Spinal cord (tissue), 10 donors: ENCODE measurements around the gene CST7. TPM values are rescaled to one million over a fixed set of nuclear protein-coding genes. Genes with fewer than 3 reads are reported as not detected.
A peak's percentile ranks its signal among the peaks of the same experiment; 100 is the strongest.

Experiments
- DNase-seq, 6 donors: peaks; one replicate each; pipeline versions ENCODE4 v3.0.0 to v3.0.0-alpha.2; 2013 to 2015; ENCODE audit warnings: low spot score in 6 of 6, low read depth in 4 of 6
- H3K27ac ChIP-seq: one replicate; pipeline ENCODE4 v1.5.1; 2013; ENCODE audit warnings: low read depth, low read length, control low read depth
- H3K27me3 ChIP-seq: one replicate; pipeline ENCODE4 v1.6.1; 2013; ENCODE audit warnings: low read length; ENCODE audit not compliant: control insufficient read depth, insufficient read depth
- H3K36me3 ChIP-seq: one replicate; pipeline ENCODE4 v1.6.1; 2013; ENCODE audit warnings: low read length; ENCODE audit not compliant: control insufficient read depth, insufficient read depth
- H3K4me1 ChIP-seq: one replicate; pipeline ENCODE4 v1.6.1; 2013; ENCODE audit warnings: low read length; ENCODE audit not compliant: control insufficient read depth, insufficient read depth
- H3K4me3 ChIP-seq: one replicate; pipeline ENCODE4 v1.5.1; 2013; ENCODE audit warnings: low read depth, low read length, control low read depth
- H3K9me3 ChIP-seq: one replicate; pipeline ENCODE4 v1.6.1; 2013; ENCODE audit warnings: low read length; ENCODE audit not compliant: control insufficient read depth, insufficient read depth
- WGBS: methylation state at CpG from one replicate; pipeline ENCODE4 v1.1.5; 2013; ENCODE audit warnings: missing lambda C conversion rate; ENCODE audit not compliant: insufficient coverage; 5-methylcytosine and 5-hydroxymethylcytosine counted together
- polyA plus RNA-seq, 2 donors: library from polyadenylated mRNA; unstranded; fragments of 120-200 nt; gene quantifications; one replicate each; pipeline ENCODE4 v1.2.1, GENCODE V29; 2013; ENCODE audit not compliant: insufficient read length in 2 of 2
- total RNA-seq, 2 donors: library from RNA; depleted of rRNA in 1 of 2; stranded (reverse); fragments of 120-200 nt in 1 of 2; fragments of >200 nt in 1 of 2; gene quantifications; one replicate each; pipeline versions ENCODE4 v1.2.3 to v1.2.4, GENCODE V29; 2013 to 2014
- donor health status: healthy.

CST7 gene
- total and polyA plus RNA-seq, 4 donors, result 0.55 to 8.5 TPM; not detected in 2

DNA sequence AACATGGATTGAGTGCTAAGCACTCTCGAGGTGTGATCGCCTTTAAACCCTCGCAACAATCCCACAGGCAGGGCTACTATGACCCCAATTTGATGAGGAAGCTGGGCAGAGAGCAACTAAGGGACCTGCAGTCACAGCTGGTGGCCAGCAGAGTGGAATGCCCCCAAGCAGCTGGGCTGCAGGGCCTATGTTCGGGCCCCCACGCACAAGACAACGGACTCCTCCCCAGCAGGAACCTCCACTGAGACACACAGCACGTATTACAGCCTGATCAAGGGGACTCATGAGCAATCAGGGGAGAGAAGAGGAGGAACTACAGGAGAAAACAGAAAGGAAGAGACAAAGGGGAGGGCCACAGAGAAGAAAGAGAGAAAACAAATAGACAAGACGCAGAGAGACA is 21.7 kb downstream of the CST7 start:
- Histone ChIP-seq H3K36me3 (peaks cover 63% of the 10 kb centered on the region), H3K9me3 (no peaks in the 10 kb centered on the region), H3K27ac (no peak overlapping the region), H3K4me1 (no peaks in the 10 kb centered on the region), H3K4me3 (no peak overlapping the region), H3K27me3 (no peaks in the 10 kb centered on the region)
- no peak for DNase-seq
- WGBS, result 91% methylated on average over 3 of the region's 8 CpGs

DNA sequence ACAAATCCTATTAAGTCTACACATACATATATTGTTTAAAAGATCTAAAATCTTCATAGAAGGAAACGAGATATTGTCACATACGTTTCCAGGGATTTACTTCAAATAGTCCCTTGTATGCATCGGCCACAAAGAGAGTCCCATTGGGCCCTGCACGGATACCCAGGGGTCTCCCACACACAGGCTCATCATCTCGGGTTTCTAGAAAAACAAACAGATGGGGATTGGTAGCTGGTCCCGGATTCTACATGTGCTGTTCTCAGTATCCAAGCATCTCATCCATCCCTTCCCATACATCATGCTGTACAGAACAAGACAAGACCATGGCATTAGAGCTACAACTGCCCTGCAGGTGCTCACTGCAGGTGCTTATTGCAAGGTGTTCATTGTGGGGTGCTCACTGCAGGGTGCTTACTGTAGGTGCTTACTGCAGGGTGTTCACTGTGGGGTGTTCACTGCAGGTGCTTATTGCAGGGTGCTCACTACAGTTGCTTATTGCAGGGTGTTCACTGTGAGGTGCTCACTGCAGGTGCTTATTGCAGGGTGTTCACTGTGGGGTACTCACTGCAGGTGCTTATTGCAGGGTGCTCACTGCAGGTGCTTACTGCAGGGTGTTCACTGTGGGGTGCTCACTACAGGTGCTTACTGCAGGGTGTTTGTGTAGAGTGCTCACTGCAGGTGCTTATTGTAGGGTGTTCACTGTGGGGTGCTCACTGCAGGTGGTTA is 22.5 kb downstream of the CST7 start:
- no peaks in the 10 kb centered on the region for H3K27me3 ChIP-seq
- 86% methylated on average over 5 of the region's 6 CpGs for WGBS
- H3K4me3 ChIP-seq, result no peak overlapping the region
- peaks cover 56% of the 10 kb centered on the region for H3K36me3 ChIP-seq
- DNase-seq, result no peak
- H3K4me1 ChIP-seq, result no peaks in the 10 kb centered on the region
- H3K9me3 ChIP-seq, result no peaks in the 10 kb centered on the region
- no peak overlapping the region for H3K27ac ChIP-seq

DNA sequence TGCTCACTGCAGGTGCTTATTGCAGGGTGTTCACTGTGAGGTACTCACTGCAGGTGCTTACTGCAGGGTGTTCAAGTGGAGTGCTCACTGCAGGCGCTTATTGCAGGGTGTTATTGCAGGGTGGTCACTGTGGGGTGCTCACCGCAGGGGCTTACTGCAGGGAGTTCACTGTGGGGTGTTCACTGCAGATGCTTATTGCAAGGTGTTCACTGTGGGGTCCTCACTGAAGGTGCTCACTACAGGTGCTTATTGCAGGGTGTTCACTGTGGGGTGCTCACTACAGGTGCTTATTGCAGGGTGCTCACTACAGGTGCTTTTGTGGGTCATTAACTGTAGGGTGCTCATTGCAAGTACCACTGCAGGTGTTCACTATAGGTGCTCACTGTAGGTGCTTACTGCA is 23.3 kb downstream of the CST7 start:
- no peaks in the 10 kb centered on the region for H3K9me3 ChIP-seq
- no peaks in the 10 kb centered on the region for H3K4me1 ChIP-seq
- WGBS, result 94% methylated on average over 1 of the region's 2 CpGs
- no peak overlapping the region for H3K27ac ChIP-seq
- no peak overlapping the region for H3K4me3 ChIP-seq
- no peak for DNase-seq
- H3K36me3 ChIP-seq, result peaks cover 50% of the 10 kb centered on the region
- no peaks in the 10 kb centered on the region for H3K27me3 ChIP-seq

DNA sequence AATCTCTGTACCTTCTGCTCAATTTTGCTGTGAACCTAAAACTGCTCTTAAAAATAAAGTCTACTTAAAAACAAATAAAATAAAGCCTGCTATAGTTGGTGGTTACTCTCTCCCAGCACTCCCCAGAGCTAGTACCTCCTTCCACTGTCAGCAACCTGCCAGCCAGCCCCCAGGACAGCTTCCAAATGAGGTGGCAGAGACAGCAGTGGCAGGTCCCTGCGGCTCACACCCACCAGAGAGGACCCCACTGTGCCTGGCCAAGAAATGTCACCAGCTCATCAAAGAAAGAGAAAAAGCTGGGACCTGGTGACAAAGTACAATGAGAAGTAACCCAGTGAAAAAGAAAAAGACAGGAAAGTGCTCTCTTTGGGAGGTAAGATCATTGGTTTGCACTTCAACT is 28.3 kb downstream of the CST7 start:
- Histone ChIP-seq H3K4me3 (no peak overlapping the region), H3K9me3 (no peaks in the 10 kb centered on the region), H3K36me3 (peaks cover 40% of the 10 kb centered on the region), H3K27me3 (no peaks in the 10 kb centered on the region), H3K27ac (peak overlapping the region; percentile 37), H3K4me1 (no peaks in the 10 kb centered on the region)
- no peak for DNase-seq
- WGBS, result 86% methylated on average over 1 of the region's 1 CpG

DNA sequence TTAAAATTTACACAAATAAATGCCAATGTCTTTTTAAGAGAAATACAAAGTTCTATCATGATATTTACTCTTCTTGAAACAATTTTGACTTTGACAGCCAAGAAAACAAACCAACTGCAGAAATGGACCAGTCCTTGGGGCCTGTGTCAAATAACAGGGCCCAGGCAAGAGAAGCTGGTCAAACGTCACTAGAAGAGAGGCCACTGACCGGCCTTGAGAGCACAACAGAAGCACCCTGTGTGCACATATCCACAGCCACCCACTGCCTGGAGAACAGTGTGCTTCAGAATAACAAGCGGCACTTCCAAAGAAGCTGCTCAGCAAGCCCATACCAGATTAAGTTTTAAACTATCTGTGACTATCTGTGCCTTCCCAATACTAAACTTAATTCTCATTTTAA is 28.7 kb downstream of the CST7 start:
- H3K4me1 ChIP-seq, result no peaks in the 10 kb centered on the region
- WGBS, result 78% methylated on average over 3 of the region's 3 CpGs
- H3K9me3 ChIP-seq, result no peaks in the 10 kb centered on the region
- no peaks in the 10 kb centered on the region for H3K27me3 ChIP-seq
- no peak for DNase-seq
- no peak overlapping the region for H3K4me3 ChIP-seq
- peak overlapping the region; percentile 37 for H3K27ac ChIP-seq
- H3K36me3 ChIP-seq, result peaks cover 41% of the 10 kb centered on the region

DNA sequence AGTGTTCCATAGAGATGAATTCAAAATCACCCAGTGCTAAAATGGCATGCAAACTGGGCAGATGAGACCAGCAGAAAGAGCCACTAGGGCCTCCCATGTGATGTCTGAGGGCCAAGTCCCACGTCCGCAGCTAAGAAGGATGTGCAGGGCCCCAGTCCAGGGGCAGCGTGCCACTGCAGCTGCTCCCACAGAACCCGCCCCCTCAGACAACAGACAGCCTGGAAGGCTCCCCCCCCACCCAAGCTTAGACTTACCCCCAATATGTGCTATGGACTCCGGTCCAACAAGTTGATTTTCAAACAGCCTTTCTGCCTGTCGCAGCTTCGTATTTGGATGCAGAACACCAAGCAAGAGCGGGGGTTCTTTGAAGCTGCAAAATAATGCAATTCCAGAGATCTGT is 29.4 kb downstream of the CST7 start:
- Histone ChIP-seq H3K27ac (no peak overlapping the region), H3K27me3 (no peaks in the 10 kb centered on the region), H3K9me3 (no peaks in the 10 kb centered on the region), H3K4me3 (no peak overlapping the region), H3K4me1 (no peaks in the 10 kb centered on the region), H3K36me3 (peaks cover 38% of the 10 kb centered on the region)
- DNase-seq, result peak in 1 of 6 donors; percentile 40
- WGBS, result 75% methylated on average over 7 of the region's 8 CpGs

DNA sequence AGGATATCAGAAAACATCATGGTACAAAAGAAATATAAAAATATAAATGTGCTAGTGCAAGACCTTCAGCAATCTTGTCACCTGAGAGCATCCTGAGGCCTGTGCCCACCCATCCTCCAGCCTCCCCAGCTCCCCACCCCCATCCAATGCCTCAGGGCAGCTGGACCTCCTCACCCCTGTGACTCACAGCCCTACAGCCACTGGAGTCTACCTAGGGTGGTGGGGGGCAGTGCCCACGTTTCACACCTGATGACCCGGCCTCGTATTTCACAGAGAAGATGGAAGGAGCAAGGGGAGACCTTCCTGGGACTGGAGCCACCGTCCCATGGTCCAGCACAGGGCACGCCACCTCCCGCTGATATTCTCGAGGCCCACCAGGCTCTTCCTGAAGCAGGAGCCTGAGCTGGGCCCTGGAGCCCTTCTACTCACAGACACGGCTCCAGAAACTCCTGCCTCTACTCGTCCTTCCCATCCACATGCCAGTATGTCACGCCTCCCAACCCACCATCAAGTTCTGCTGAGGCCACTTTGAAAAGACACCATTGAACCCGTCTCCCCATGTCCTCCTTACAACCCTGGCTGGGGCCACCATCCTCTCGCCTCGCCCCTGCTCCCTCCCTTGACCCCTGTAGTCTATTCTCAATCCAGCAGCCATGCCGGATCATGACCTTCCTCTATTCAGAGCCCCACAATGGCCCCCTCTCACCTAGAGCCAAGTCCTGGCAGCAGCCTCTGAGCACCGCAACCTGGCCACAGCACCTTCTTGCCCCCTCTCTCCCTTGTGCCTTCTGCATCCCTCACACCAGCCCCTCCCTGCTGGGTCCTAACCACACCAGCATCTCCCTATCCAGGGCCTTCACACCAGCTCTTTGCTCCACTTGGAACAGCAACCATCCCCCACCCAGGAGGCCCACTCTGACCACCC is 30.2 kb downstream of the CST7 start:
- Histone ChIP-seq H3K4me1 (no peaks in the 10 kb centered on the region), H3K9me3 (no peaks in the 10 kb centered on the region), H3K36me3 (peaks cover 41% of the 10 kb centered on the region), H3K27ac (no peak overlapping the region), H3K4me3 (no peak overlapping the region), H3K27me3 (no peaks in the 10 kb centered on the region)
- 96% methylated on average over 15 of the region's 15 CpGs for WGBS
- no peak for DNase-seq

DNA sequence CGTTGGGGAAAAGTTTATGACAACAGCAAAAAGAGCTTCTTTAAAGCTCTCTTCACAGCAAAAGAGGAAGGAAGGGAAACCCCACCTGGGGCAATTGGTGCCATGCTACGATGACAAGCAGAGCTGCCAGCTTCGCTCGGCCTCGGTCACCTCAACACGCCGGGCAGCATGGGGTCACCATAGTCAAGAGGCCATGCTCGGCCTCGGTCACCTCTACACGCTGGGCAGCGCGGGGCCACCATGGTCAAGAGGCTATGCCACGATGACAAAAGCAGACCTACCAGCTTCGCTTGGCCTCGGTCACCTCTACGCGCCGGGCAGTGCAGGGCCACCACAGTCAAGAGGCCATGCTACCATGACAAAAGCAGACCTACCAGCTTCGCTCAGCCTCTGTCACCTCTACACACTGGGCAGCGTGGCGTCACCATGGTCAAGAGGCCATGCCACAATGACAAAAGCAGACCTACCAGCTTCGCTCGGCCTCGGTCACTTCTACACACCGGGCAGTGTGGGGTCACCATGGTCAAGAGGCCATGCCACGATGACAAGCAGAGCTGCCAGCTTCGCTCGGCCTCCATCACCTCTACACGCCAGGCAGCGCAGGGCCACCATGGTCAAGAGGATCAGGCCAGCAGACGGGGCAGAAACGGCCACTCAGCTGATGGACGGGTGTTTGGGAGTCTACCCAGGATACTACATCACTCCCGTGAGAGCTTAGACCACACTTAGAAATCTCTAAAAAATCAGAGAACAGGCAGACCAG is 31.4 kb downstream of the CST7 start:
- peaks cover 41% of the 10 kb centered on the region for H3K36me3 ChIP-seq
- no peaks in the 10 kb centered on the region for H3K9me3 ChIP-seq
- WGBS, result 98% methylated on average over 32 of the region's 34 CpGs
- no peak overlapping the region for H3K4me3 ChIP-seq
- H3K27ac ChIP-seq, result no peak overlapping the region
- H3K27me3 ChIP-seq, result no peaks in the 10 kb centered on the region
- no peak for DNase-seq
- H3K4me1 ChIP-seq, result no peaks in the 10 kb centered on the region

DNA sequence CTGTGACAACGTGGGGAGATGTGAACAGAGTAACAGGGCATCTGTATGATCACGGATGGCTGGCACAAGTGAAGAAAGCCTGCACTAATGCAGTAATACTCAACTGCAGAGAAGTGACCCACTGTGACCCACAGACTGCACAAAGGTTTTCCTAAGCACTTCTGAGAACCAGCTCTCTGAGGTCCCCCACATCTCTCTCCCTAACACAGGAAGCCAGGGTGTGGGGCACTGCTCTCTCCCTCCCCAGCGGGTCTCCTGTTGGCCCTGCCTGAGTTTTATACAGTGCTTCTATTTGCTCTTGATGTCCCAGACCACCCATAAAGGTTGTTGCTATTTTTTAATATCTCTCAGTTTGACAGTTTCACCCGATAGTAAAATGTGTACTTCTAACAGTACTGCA is 32.2 kb downstream of the CST7 start:
- H3K36me3 ChIP-seq, result peaks cover 41% of the 10 kb centered on the region
- H3K9me3 ChIP-seq, result no peaks in the 10 kb centered on the region
- no peaks in the 10 kb centered on the region for H3K4me1 ChIP-seq
- 96% methylated on average over 2 of the region's 4 CpGs for WGBS
- H3K27ac ChIP-seq, result no peak overlapping the region
- no peak for DNase-seq
- H3K27me3 ChIP-seq, result no peaks in the 10 kb centered on the region
- no peak overlapping the region for H3K4me3 ChIP-seq
